Skin epidermis (tissue), 12 donors: ENCODE data around the gene SPNS2.
"Not testable (repeated sequence)": the region's sequence is repeated elsewhere in the genome, so short reads cannot be mapped to it uniquely, and the experiment has no call there.

ENCODE experiments used
- H3K27ac ChIP-seq, 21 experiments: fragments of 200-600 bp; sonication (generic) in 11 of 21; one replicate each; pipeline ENCODE4 v1.5.0; 2020; ENCODE audit warnings: mild to moderate bottlenecking in 3 of 21, inconsistent platforms in 2 of 21, moderate library complexity in 2 of 21
- H3K4me3 ChIP-seq, 7 experiments: fragments of 200-600 bp; sonication (generic) in 2 of 7; one replicate each; pipeline ENCODE4 v1.5.0; 2020; ENCODE audit warnings: inconsistent platforms in 2 of 7, mild to moderate bottlenecking in 2 of 7, moderate library complexity in 1 of 7

Gene SPNS2

DNA sequence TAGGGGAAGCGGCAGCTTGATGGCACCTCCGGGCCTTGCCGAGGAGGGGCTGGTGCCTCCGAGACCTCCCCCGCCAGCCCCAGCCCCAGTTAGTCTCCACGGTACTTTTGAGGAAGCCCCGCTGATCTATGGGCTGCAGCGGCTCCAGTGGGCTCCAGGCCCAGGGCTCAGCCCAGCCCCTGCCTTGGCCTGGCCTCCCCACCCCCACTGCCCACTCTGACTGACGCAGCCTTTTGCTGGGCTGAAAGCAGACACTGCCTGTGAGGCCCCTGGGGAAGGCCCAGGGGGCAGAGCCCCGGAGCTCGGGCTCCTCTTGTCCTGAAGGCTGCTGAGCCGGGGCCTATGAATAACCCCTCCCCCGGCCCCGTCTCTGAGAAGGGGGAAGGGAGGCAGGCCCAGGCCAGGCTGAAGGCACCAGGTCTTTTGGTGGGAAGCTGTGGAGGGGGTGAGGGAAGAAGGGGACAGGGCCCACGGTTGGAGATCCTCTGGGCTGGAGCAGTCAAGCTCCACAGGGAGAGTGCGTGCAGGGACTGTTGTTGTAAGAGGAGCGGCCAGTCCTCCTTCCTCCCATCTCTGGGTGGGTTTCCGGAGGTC, 78.1 kb downstream of the SPNS2 start:
- H3K27ac ChIP-seq: no peak overlapping the region

DNA sequence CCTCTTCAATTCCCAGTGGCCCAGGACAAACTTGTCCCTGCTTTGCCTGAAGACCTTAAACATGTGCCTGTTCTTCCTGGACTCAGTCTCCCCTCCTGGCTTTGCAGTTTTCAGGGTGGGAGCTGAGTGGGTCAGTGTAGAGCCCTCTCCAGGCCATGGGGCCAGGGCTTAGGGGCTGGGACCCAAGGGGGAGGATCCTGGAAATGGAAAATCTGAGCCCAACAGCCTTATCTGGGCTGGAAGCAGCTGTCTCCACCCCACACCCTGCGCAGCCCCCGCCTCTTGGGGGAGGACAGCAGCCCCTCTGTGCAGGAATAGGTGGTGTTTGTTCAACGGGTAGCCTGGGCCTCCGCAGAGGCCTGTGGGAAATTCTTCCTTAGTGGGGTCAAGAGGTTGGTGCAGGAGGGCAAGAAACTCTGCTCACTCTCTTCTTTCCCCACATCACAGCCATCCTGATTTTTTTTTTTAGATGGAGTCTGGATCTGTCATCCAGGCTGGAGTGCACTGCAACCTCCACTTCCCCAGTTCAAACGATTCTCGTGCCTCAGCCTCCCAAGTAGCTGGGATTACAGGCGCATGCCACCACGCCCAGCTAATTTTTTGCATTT, 78.8 kb downstream of the SPNS2 start:
- Histone ChIP-seq H3K4me3 (no peak overlapping the region), H3K27ac (no peak overlapping the region)

More for the DNA sequence above, 78.1 kb downstream of the SPNS2 start:
- H3K4me3 ChIP-seq: no peak overlapping the region

DNA sequence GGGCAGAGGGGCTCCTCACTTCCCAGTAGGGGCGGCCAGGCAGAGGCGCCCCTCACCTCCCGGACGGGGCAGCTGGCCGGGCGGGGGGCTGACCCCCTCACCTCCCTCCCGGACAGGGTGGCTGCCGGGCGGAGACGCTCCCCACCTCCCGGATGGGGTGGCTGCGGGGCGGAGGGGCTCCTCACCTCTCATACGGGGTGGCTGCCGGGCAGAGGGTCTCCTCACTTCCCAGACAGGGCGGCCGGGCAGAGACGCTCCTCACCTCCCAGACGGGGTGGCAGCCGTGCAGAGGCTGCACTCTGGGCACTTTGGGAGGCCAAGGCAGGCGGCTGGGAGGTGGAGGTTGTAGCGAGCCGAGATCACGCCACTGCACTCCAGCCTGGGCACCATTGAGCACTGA, 79.7 kb downstream of the SPNS2 start:
- not testable (repeated sequence) for H3K27ac ChIP-seq, H3K4me3 ChIP-seq

DNA sequence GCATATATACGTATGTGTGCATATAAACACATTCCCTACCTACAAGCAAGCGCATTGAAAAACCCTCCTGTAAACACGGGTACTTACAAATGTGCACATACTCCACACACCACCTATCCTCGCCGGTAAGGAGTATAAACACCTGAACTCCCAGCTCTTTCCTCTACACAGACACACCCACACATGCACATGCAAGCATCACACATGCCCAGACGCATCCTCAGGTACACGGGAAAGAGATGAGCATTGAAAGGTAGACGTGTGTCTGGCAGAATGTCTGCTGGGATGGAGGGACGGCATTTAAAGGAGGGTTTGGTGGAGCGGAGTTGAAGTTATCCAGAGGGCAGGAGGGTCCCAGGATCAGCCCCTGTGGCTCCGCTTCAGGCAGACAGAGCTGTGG, 81.0 kb downstream of the SPNS2 start:
- H3K27ac ChIP-seq: no peak overlapping the region
- no peak overlapping the region for H3K4me3 ChIP-seq

DNA sequence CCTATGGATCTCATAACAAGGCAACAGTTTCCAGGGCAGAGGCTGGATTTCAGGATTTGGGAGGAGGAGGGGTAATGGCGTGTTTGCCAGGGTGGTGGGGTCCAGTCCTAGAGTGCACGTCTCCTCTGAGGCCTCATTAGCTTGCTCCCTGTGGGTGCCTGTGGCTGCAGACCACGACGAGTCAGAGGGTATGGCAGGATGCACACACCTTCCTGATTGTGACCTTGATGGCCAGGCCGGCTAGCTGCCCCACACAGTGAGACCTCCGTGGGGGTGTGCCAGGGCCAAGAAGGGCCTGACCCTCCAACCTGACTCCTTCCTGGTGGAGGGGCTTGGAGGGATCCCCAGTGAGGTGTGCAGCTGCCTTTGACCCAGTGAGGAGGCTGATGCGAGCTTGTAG, 81.6 kb downstream of the SPNS2 start:
- H3K4me3 ChIP-seq: no peak overlapping the region
- no peak overlapping the region for H3K27ac ChIP-seq

DNA sequence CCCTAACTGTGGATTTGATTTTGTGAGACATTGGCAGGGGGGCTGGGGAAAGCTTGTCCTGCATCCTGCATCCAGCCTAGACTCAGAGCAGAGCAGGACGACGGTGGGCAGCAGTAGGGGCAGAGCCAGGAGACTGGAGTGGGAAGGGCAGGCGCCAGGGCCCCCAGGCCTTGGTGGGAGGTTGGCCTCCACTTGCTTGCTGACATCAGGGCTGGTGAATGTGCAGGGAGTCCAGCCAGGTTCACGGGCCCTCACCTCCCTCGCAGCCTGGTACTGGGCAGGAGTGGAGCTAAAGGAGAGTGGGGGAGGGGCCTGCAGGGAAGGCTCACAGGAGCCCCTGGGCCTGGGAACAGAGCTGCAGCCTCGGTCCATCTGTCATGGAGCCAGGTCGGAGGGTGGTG, 83.4 kb downstream of the SPNS2 start:
- no peak overlapping the region for H3K4me3 ChIP-seq
- H3K27ac ChIP-seq: no peak overlapping the region

DNA sequence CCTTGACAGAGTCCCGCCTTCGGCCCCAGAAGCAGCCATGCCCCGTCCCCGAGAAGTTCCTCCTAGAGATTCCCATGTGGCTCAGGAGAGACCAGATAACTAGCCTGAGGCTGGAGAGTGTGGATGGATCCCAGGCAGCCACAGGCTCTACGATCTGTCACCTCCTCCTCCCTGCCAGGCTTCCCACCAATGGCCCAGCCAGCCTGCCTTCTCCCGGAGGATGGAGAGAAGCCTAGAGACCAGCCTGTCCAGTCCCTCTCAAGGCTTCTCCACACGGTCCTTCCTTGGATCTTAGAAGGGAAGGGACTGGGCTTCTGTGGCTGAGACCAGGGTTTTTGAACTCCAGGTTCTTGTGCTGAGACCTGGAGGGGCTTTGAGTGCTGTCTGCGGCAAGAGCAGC, 84.0 kb downstream of the SPNS2 start:
- H3K27ac ChIP-seq: no peak overlapping the region
- no peak overlapping the region for H3K4me3 ChIP-seq

DNA sequence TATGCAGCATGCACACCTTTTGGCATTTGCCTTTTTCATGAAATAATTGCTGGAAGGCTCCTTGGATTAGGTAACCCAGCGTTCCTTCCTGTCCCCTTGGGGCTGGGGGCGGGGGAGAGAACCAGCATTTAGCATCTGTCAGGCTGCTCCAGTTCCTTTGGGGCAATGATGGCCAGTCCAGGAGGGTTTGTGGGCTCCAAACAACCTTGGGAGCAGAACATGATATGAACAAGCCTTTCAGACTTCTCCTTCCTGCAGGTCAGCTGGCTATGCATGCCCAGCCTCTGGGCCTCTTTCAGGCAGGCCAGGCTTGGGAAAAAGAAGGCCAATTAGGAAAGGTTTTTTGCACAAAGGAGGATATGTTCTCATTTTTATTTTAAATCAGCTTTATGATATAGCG, 84.5 kb downstream of the SPNS2 start:
- no peak overlapping the region for H3K4me3 ChIP-seq
- H3K27ac ChIP-seq: no peak overlapping the region

DNA sequence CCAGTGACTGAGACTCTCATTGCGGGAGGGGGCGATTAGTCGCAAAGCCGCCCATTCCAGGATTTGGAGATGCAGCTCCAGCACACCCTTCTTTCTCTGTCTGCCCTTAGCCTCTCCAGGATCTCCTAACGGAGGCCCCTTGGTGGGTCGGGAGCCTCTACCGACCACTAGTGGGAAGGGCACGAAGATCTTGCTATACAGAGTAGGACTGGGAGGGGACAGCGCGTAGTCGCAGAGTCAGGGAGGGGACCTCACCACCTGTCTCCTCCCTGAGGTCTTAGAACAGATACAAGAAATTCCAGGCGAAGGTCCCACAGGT, 85.1 kb downstream of the SPNS2 start:
- H3K4me3 ChIP-seq: peak overlapping the region; percentile 8 to 45 (median 35)
- peak overlapping the region in 2 of 21 experiments; percentile 16 to 62 for H3K27ac ChIP-seq

DNA sequence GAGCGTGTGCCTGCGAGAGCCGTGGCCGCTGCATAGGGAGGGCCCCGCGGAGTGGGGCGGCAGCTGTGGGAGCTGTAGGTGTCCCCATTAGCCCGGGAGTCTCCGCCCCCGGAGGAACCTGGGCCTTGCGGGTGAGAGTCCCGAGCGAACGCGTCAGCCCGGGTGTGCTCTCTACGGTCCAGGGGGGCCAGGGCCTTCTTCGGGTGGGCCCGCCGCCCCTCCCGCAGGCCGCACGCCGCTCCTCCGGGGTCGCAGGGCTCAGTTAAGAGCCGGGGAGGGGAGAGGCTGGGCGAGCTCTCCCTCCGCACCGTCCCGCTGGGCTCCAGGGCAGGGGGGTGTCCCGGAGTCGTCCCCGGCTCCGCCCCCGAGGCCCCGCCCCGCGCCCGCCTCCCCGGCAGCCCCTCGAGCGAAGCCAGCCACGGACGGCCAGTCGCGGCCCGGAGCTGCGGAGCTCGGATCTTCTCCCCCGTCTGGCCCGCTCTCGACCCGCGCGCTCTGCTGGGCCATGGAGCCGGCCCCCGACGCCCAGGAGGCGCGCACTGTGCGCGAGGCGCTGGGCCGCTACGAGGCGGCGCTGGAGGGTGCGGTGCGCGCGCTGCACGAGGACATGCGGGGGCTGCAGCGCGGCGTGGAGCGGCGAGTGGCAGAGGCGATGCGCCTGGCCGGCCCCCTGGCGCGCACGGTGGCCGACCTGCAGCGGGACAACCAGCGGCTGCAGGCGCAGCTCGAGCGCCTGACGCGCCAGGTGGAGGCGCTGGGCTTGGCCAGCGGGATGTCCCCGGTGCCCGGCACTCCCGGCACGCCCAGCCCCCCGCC, 85.6 kb downstream of the SPNS2 start, which contains the start of gene SMTNL2:
SMTNL2 (plus strand) TSS at position 429 of the 816 bp plus-strand sequence; CDS start at position 506, 77 bp downstream.
- Histone ChIP-seq H3K27ac (peak within 1 kb of the TSS in 2 of 21 experiments; percentile 16 to 62), H3K4me3 (peak within 1 kb of the TSS; percentile 8 to 45 (median 35))

DNA sequence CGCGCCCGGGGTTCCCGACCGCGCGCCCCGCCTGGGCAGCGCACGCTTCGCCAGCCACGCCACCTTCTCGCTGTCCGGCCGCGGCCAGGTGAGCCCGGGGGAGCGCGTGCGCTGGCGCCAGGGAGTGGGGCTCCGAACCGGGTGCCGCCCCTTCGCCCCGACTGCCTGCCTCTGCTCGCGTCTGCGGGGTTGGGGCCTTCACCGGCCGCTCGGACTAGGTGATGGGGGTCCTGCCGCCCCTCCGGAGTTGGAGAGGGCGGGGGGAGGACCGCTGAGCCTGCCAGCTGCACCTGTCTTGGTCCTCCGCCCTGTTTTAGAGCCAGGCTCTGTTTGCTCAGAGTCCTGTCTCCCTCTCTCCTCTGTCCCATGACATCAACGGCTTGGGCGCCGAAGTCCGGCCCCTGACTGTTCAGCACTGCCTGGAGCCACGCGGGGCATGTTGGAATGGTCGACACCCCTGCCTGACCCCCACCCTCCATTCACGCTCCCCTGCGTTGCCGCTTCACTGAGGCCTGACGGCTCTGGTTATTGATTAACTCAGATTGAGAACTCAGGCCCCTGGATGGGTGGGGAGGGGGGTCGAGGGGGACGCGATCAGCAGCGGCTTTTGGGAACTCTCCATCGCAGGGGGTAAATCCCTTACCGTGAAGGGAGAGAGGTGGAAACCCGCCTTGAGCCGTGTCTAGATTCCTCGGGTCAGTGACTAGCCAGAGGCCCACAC, 86.4 kb downstream of the SPNS2 start:
- peak overlapping the region in 4 of 7 experiments; percentile 35 to 45 (median 36) for H3K4me3 ChIP-seq
- H3K27ac ChIP-seq: no peak overlapping the region

DNA sequence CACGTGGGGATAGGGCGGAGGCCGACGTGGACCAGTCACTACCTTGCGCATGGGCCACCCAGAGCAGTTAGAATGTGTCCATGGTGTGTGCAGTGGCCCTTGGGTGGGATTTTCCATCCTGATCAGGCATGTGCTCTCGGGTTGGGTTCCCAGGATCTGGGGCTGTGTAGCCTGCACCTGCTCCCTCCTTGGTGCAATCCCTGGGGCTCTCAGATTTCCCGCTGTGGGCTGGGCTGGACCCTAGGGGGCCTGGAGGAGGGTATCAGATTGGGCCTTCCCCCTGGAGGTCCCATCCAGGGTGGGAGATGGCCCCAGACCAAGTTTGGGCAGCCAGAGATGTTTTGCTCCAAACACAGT, 86.9 kb downstream of the SPNS2 start:
- Histone ChIP-seq H3K27ac (no peak overlapping the region), H3K4me3 (no peak overlapping the region)

DNA sequence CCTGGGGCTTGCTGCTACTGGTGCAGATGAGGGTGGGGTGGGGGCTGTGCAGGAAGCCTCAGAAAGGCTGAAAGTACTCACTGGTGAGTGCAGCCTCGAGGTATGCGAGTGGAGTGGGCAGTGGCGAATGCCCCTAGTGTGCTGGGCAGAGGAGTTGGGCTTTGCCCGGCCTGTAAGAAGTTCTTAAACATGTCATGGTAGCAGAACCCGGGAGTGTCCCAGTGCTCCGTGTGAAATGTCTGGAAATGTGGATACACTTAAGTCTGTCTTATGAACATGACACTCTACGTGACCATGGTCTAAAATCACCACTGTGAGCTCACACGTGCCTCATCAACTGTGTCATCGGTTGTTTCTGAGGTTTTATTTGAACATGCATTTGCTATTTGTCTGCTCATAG, 87.4 kb downstream of the SPNS2 start:
- H3K4me3 ChIP-seq: no peak overlapping the region

DNA sequence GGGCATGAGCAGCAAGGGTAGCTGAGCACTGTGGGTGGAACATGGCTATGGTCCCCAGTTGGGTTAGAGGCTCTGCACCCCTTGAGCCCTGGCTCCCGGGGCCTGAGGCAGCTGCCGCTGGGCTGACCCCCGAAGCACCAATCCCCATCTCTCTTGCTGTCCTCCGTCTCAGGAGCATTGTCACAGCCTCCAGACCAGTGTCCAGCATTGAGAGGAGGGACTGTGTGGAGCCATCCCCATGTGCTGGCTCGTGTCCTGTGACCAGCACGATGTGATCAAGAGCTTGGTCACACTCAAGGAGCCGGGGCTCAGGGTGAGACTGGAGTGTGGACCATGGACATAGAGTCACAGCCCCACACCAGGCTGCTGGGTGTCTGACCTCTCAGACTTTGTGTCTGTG, 88.5 kb downstream of the SPNS2 start:
- Histone ChIP-seq H3K4me3 (no peak overlapping the region), H3K27ac (no peak overlapping the region)

More for the DNA sequence above, 87.4 kb downstream of the SPNS2 start:
- H3K27ac ChIP-seq: no peak overlapping the region

DNA sequence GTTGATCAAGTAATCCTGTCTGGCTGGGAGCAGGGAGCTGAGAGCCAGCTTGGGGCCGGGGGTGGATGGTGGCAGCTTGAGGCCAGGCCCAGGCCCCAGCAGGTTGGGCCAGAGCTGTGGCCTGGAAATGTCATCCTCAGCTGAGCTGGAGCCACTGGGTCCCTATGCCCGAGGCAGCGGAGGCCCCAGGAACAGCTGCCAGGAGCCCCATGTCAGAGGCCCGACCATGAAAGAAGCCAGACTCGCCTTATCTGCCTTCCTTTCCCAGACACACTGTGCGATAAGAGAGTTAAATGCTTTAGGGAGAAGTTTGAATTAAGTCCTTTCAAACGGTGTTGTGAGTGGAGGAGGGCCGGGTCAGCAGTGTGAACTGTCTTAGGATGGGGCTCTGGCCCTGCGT, 89.1 kb downstream of the SPNS2 start:
- Histone ChIP-seq H3K27ac (no peak overlapping the region), H3K4me3 (no peak overlapping the region)

DNA sequence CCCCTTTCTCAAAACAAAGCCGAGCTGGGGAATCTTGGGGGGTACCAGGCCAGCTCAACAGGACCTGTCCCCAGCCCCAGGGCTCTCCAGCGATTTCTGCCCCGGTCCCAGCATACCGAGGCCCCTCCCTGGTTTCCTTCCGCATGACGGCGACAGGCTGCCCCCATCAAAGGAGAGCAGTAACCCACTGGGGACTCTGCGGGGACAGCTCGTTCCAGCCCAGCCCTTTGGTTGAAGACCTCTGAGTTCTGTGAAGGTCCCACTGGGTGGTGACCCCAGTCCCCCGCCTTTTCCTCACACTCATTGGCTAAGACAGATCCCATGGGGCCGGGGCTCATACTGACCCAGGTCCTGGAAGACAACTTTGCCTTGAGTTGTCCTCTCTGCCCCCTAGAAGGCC, 89.7 kb downstream of the SPNS2 start:
- no peak overlapping the region for H3K4me3 ChIP-seq

More for the DNA sequence above, 89.7 kb downstream of the SPNS2 start:
- H3K27ac ChIP-seq: no peak overlapping the region
